IMR-90 (cell line): ENCODE results near the gene TSGA10IP.

Experiments used
- BHLHE40 ChIP-seq: fragments of 150-350 bp; IDR thresholded peaks from 2 replicates; pipeline ENCODE4 v1.6.1; 2016; ENCODE audit warnings: mild to moderate bottlenecking, low read depth, low read length
- CEBPB ChIP-seq: IDR thresholded peaks from 2 replicates; pipeline ENCODE4 v1.6.1; 2012; ENCODE audit warnings: low read depth, low read length, improper control_type of control experiment
- CHD1 ChIP-seq: IDR thresholded peaks from 2 replicates; pipeline ENCODE4 v1.6.1; 2012; ENCODE audit warnings: low read depth, low read length, improper control_type of control experiment
- FOS ChIP-seq: fragments of 150-350 bp; IDR thresholded peaks from 2 replicates; pipeline ENCODE4 v1.6.1; 2016; ENCODE audit warnings: low read depth, low read length
- MAFK ChIP-seq: IDR thresholded peaks from 2 replicates; pipeline ENCODE4 v1.6.1; 2012; ENCODE audit warnings: low read depth, low read length, improper control_type of control experiment
- POLR2A ChIP-seq: IDR thresholded peaks from 2 replicates; pipeline ENCODE4 v1.6.1; 2012; ENCODE audit warnings: mild to moderate bottlenecking, low read depth, low read length
- RAD21 ChIP-seq: IDR thresholded peaks from 2 replicates; pipeline ENCODE4 v1.6.1; 2012; ENCODE audit warnings: low read length, improper control_type of control experiment
- SMC3 ChIP-seq: fragments of 150-350 bp; IDR thresholded peaks from 2 replicates; pipeline ENCODE4 v1.6.1; 2016; ENCODE audit warnings: low read depth, mild to moderate bottlenecking, antibody characterized with exemption, low read length, moderate library complexity
- TF ChIP-seq, protein P1 (sequence below): conservative IDR thresholded peaks from 2 replicates; pipeline ENCODE4 v1.5.1; 2012; ENCODE audit warnings: mild to moderate bottlenecking, low read depth, low read length, improper control_type of control experiment
- TF ChIP-seq, protein P2 (sequence below): fragments of 150-350 bp; IDR thresholded peaks from 2 replicates; pipeline ENCODE4 v1.6.1; 2017; ENCODE audit warnings: mild to moderate bottlenecking, antibody characterized with exemption, low read length, low read depth

DNA sequence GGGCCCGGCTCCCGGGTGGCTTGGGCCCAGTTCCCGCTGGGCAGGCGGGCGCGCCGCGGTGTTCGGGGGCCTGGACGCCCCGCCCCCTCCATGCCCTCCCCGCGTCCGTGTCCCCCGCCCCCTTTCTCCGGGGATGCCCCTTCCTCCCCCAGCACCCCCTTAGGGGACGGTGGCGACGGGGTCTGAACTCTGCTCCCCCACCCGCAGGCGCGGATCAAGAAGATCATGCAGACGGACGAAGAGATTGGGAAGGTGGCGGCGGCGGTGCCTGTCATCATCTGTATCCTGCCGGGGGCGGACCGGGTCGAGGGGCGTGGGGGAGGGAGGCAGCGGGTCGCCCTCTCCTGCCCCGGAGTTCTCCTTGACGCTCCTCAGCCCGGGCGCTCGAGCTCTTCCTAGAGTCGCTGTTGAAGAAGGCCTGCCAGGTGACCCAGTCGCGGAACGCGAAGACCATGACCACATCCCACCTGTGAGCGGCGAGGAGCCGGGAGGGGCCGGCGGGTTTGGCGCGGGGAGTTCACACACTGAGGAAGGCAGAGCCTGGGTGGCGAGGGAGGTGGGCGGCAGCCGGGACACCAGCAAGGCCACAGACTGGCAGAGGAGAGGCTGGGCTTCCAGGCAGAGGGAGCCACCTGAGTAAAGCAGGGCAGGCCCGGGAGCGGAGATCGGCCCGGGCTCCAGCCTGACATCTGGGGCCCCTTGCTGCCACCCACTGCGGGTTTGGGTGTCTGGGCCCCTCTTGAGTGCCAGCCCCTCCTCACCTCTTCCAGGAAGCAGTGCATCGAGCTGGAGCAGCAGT is 25.5 kb upstream of the TSGA10IP start:
- TF ChIP-seq, protein P1, sequence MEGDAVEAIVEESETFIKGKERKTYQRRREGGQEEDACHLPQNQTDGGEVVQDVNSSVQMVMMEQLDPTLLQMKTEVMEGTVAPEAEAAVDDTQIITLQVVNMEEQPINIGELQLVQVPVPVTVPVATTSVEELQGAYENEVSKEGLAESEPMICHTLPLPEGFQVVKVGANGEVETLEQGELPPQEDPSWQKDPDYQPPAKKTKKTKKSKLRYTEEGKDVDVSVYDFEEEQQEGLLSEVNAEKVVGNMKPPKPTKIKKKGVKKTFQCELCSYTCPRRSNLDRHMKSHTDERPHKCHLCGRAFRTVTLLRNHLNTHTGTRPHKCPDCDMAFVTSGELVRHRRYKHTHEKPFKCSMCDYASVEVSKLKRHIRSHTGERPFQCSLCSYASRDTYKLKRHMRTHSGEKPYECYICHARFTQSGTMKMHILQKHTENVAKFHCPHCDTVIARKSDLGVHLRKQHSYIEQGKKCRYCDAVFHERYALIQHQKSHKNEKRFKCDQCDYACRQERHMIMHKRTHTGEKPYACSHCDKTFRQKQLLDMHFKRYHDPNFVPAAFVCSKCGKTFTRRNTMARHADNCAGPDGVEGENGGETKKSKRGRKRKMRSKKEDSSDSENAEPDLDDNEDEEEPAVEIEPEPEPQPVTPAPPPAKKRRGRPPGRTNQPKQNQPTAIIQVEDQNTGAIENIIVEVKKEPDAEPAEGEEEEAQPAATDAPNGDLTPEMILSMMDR, result no peak; the same call in 1 of the 2 replicates
- no peak for TF ChIP-seq POLR2A
- TF ChIP-seq, protein P2, sequence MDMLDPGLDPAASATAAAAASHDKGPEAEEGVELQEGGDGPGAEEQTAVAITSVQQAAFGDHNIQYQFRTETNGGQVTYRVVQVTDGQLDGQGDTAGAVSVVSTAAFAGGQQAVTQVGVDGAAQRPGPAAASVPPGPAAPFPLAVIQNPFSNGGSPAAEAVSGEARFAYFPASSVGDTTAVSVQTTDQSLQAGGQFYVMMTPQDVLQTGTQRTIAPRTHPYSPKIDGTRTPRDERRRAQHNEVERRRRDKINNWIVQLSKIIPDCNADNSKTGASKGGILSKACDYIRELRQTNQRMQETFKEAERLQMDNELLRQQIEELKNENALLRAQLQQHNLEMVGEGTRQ, result no peak
- TF ChIP-seq SMC3, result no peak
- TF ChIP-seq CHD1, result no peak
- no peak for TF ChIP-seq CEBPB
- no peak for TF ChIP-seq FOS
- TF ChIP-seq BHLHE40, result no peak
- no peak for TF ChIP-seq MAFK
- 0 out of 2 replicates have a peak, but pooled peaks have one; percentile 1 for TF ChIP-seq RAD21
